ENCODE results near the gene PEX14. TPM values are rescaled to one million over a fixed set of nuclear protein-coding genes. Genes with fewer than 3 reads are reported as not detected.

Gene PEX14
- total RNA-seq, 1 experiment from 2014 or later = 36.0 TPM

DNA sequence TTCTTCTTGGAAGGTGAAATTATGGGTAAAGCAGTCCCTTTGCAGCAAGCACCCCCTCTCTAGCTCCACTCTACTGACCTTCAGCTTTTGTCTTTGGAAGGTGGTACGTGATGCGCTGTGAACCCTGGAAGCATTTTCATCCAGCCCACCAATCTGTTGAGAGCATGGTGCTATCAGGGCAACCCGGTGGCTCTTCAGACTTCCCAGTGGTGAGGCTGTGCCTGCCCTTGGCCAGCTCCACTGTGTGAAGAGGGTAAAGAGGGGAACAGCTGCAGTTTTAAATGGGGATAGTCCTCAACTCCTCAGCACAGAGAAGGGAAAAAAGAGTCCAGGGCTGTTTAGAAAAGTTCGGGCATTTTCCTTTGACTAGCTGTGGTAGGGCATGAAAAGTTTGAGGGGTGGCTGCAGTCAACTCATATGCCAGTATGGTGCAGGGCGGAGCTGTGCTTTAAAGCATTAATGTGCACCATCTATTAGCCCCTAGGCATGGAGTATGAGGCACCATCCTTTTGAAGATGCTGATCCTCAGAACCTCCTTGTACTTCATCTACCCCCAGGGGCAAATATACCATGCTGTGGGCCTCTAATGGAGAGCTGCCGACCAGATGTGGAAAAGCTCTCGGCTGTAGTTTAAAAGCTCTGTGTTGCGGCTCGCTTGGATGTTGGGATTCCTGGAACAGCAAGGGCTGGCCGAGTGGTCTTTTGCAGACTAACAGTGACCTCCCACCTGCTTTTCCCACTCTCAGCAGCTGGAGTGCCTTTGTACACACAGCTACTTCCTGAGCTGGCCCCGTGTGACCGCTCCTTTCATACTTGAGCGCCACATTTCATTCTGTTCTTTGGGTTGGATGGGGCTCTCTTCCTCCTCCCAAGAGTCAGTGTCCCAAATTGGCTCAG lies 123.0 kb downstream of the PEX14 start:
- no peak overlapping the region for H3K4me3 ChIP-seq (ENCODE audit: low read depth in 2 of 2, low read length in 2 of 2)
- CTCF ChIA-PET = no interaction called here
- H3K27ac ChIP-seq (ENCODE audit: low read length) = no peak overlapping the region
- H3K36me3 ChIP-seq (ENCODE audit: control insufficient read depth, insufficient read depth, low read length) = no peaks in the 10 kb centered on the region
- DNase-seq (ENCODE audit: low read depth, low spot score) = no peak
- intact Hi-C loops (cut with micrococcal nuclease; ENCODE audit: unreplicated experiment) = no loop called here
- POLR2A ChIA-PET = no interaction called here
- BruUV-seq (replicated peaks) = no TSS peak
- peaks cover 9% of the 10 kb centered on the region for H3K4me1 ChIP-seq (ENCODE audit: control insufficient read depth, insufficient read depth, low read length)
- in situ Hi-C loops (cut with HindIII; ENCODE audit: low pct_unique_long_range_greater_than_20kb, low sequenced_read_pairs) = no loop called here
- TF ChIP-seq TCF7L2 (IDR thresholded peaks at IDR 0.05; ENCODE audit: low read depth, low read length) = no peak
- TF ChIP-seq, protein P1, sequence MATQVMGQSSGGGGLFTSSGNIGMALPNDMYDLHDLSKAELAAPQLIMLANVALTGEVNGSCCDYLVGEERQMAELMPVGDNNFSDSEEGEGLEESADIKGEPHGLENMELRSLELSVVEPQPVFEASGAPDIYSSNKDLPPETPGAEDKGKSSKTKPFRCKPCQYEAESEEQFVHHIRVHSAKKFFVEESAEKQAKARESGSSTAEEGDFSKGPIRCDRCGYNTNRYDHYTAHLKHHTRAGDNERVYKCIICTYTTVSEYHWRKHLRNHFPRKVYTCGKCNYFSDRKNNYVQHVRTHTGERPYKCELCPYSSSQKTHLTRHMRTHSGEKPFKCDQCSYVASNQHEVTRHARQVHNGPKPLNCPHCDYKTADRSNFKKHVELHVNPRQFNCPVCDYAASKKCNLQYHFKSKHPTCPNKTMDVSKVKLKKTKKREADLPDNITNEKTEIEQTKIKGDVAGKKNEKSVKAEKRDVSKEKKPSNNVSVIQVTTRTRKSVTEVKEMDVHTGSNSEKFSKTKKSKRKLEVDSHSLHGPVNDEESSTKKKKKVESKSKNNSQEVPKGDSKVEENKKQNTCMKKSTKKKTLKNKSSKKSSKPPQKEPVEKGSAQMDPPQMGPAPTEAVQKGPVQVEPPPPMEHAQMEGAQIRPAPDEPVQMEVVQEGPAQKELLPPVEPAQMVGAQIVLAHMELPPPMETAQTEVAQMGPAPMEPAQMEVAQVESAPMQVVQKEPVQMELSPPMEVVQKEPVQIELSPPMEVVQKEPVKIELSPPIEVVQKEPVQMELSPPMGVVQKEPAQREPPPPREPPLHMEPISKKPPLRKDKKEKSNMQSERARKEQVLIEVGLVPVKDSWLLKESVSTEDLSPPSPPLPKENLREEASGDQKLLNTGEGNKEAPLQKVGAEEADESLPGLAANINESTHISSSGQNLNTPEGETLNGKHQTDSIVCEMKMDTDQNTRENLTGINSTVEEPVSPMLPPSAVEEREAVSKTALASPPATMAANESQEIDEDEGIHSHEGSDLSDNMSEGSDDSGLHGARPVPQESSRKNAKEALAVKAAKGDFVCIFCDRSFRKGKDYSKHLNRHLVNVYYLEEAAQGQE (IDR thresholded peaks at IDR 0.05; ENCODE audit: insufficient read depth in 1 of 2, low read depth in 2 of 2, low read length in 1 of 2) = no peak
- TF ChIP-seq, protein P2, sequence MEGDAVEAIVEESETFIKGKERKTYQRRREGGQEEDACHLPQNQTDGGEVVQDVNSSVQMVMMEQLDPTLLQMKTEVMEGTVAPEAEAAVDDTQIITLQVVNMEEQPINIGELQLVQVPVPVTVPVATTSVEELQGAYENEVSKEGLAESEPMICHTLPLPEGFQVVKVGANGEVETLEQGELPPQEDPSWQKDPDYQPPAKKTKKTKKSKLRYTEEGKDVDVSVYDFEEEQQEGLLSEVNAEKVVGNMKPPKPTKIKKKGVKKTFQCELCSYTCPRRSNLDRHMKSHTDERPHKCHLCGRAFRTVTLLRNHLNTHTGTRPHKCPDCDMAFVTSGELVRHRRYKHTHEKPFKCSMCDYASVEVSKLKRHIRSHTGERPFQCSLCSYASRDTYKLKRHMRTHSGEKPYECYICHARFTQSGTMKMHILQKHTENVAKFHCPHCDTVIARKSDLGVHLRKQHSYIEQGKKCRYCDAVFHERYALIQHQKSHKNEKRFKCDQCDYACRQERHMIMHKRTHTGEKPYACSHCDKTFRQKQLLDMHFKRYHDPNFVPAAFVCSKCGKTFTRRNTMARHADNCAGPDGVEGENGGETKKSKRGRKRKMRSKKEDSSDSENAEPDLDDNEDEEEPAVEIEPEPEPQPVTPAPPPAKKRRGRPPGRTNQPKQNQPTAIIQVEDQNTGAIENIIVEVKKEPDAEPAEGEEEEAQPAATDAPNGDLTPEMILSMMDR (IDR thresholded peaks at IDR 0.05) = no peak
- no peak for TF ChIP-seq SIN3A (IDR thresholded peaks at IDR 0.05; ENCODE audit: borderline replicate concordance, insufficient read depth, low read depth, low read length)
- TF ChIP-seq POLR2AphosphoS5 (IDR thresholded peaks at IDR 0.05; ENCODE audit: low read depth, low read length) = no peak
- H3K27me3 ChIP-seq (ENCODE audit: control insufficient read depth, insufficient read depth, low read length) = no peaks in the 10 kb centered on the region
- ATAC-seq = no peak
- no peaks in the 10 kb centered on the region for H3K9me3 ChIP-seq (ENCODE audit: control insufficient read depth, insufficient read depth, low read depth, low read length)

GRCh38 chr1:10598389-10598702 lies 123.6 kb downstream of the PEX14 start:
- peaks cover 9% of the 10 kb centered on the region for H3K4me1 ChIP-seq (ENCODE audit: control insufficient read depth, insufficient read depth, low read length)
- ATAC-seq (no peak), DNase-seq (ENCODE audit: low read depth, low spot score) (no peak)
- no peaks in the 10 kb centered on the region for H3K27me3 ChIP-seq (ENCODE audit: control insufficient read depth, insufficient read depth, low read length)
- H3K36me3 ChIP-seq (ENCODE audit: control insufficient read depth, insufficient read depth, low read length) = no peaks in the 10 kb centered on the region
- no TSS peak for BruUV-seq (replicated peaks)
- TF ChIP-seq, protein P2 (IDR thresholded peaks at IDR 0.05) = no peak
- TF ChIP-seq POLR2AphosphoS5 (IDR thresholded peaks at IDR 0.05; ENCODE audit: low read depth, low read length) (no peak), SIN3A (IDR thresholded peaks at IDR 0.05; ENCODE audit: borderline replicate concordance, insufficient read depth, low read depth, low read length) (no peak), TCF7L2 (IDR thresholded peaks at IDR 0.05; ENCODE audit: low read depth, low read length) (no peak)
- TF ChIP-seq, protein P1 (IDR thresholded peaks at IDR 0.05; ENCODE audit: insufficient read depth in 1 of 2, low read depth in 2 of 2, low read length in 1 of 2) = no peak
- intact Hi-C loops (cut with micrococcal nuclease; ENCODE audit: unreplicated experiment) = no loop called here
- ChIA-PET CTCF (no interaction called here), POLR2A (no interaction called here)
- no peaks in the 10 kb centered on the region for H3K9me3 ChIP-seq (ENCODE audit: control insufficient read depth, insufficient read depth, low read depth, low read length)
- no peak overlapping the region for H3K27ac ChIP-seq (ENCODE audit: low read length)
- no peak overlapping the region for H3K4me3 ChIP-seq (ENCODE audit: low read depth in 2 of 2, low read length in 2 of 2)
- in situ Hi-C loops (cut with HindIII; ENCODE audit: low pct_unique_long_range_greater_than_20kb, low sequenced_read_pairs) = no loop called here

All from Panc1 (cell line).